H1 (cell line): ENCODE results near the gene PRKAA2. TPM values are rescaled to one million over a fixed set of nuclear protein-coding genes. Genes with fewer than 3 reads are reported as not detected.

ENCODE experiments used
- CTCF ChIA-PET: fragments of 300-600 bp; sonication (Branson Sonifier 250); formaldehyde crosslinking; loops from one replicate; lab custom pipeline; 2021; ENCODE audit not compliant: partially characterized antibody; lab: Charles Lee
- POLR2A ChIA-PET: fragments of 300-600 bp; sonication (Branson Sonifier 250); formaldehyde crosslinking; loops from one replicate; lab custom pipeline; 2021; ENCODE audit warnings: inconsistent platforms; ENCODE audit not compliant: partially characterized antibody; lab: Charles Lee
- DNase-seq, 2 experiments: peaks; one replicate each; pipeline versions ENCODE4 v3.0.0 to v3.0.0-alpha.2; 2010 to 2022; ENCODE audit warnings: low spot score in 2 of 2, low read depth in 1 of 2, mixed read lengths in 1 of 2
- FAIRE-seq: peaks from 2 replicates; lab custom pipeline; 2011; peaks lifted over from hg19 to GRCh38; lab: Jason Lieb, UNC
- H2AFZ ChIP-seq: 2 replicates; pipeline ENCODE4 v1.8.1; 2012; ENCODE audit warnings: low read length, inconsistent platforms
- H2AK5ac ChIP-seq: 2 replicates; pipeline ENCODE4 v1.6.1; 2013; ENCODE audit warnings: low read depth, low read length
- H2BK120ac ChIP-seq: replicated peaks from 2 replicates; pipeline ENCODE3; 2013; ENCODE audit warnings: low read depth, low read length, inconsistent platforms
- H2BK12ac ChIP-seq: 2 replicates; pipeline ENCODE4 v1.6.1; 2013; ENCODE audit warnings: low read depth, low read length
- H2BK15ac ChIP-seq: 2 replicates; pipeline ENCODE4 v1.6.1; 2013; ENCODE audit warnings: low read length
- H2BK20ac ChIP-seq: 2 replicates; pipeline ENCODE4 v1.6.1; 2013; ENCODE audit warnings: low read length
- H2BK5ac ChIP-seq: 2 replicates; pipeline ENCODE4 v1.6.1; 2013; ENCODE audit warnings: low read depth, low read length
- H3K14ac ChIP-seq: 2 replicates; pipeline ENCODE4 v1.6.1; 2013; ENCODE audit warnings: inconsistent platforms; ENCODE audit not compliant: insufficient read length
- H3K18ac ChIP-seq: 2 replicates; pipeline ENCODE4 v1.6.1; 2013; ENCODE audit warnings: low read length; ENCODE audit errors: extremely low read depth
- H3K23ac ChIP-seq: 2 replicates; pipeline ENCODE4 v1.6.1; 2013; ENCODE audit warnings: inconsistent platforms; ENCODE audit not compliant: insufficient read length
- H3K23me2 ChIP-seq: 2 replicates; pipeline ENCODE4 v1.6.1; 2013; ENCODE audit warnings: low read depth, low read length
- H3K27ac ChIP-seq: 2 replicates; pipeline ENCODE4 v1.6.1; 2011; ENCODE audit warnings: low read depth, low read length, inconsistent platforms
- H3K27me3 ChIP-seq, 4 experiments: replicated peaks in 1 of 4; 1 replicate in 1 of 4; 2 replicates in 3 of 4; pipeline versions ENCODE4 v1.6.1 to v1.8.1; 2011 to 2013; ENCODE audit warnings: low read length in 3 of 4, mild to moderate bottlenecking in 3 of 4, inconsistent platforms in 2 of 4, mixed read lengths in 2 of 4, moderate library complexity in 1 of 4; ENCODE audit not compliant: control insufficient read depth in 3 of 4, insufficient read depth in 3 of 4; ENCODE audit errors: extremely low read depth in 1 of 4
- H3K36me3 ChIP-seq, 4 experiments: 2 replicates each; pipeline versions ENCODE4 v1.6.1 to v1.8.1; 2011 to 2013; ENCODE audit warnings: mild to moderate bottlenecking in 4 of 4, low read length in 3 of 4, moderate library complexity in 2 of 4, control low read depth in 1 of 4, inconsistent platforms in 1 of 4; ENCODE audit not compliant: insufficient read depth in 4 of 4, control insufficient read depth in 2 of 4
- H3K4ac ChIP-seq: replicated peaks from 2 replicates; pipeline ENCODE3; 2013; ENCODE audit warnings: low read length, low read depth, mixed read lengths, inconsistent platforms; ENCODE audit not compliant: insufficient read length
- H3K4me1 ChIP-seq, 4 experiments: replicated peaks in 1 of 4; 1 replicate in 1 of 4; 2 replicates in 3 of 4; pipeline versions ENCODE4 v1.6.1 to v1.8.1; 2011 to 2013; ENCODE audit warnings: low read length in 3 of 4, inconsistent platforms in 2 of 4, mixed read lengths in 1 of 4; ENCODE audit not compliant: insufficient read depth in 4 of 4, control insufficient read depth in 3 of 4
- H3K4me2 ChIP-seq, 2 experiments: 2 replicates each; pipeline versions ENCODE4 v1.6.1 to v1.8.1; 2011 to 2013; ENCODE audit warnings: low read depth in 2 of 2, low read length in 2 of 2, control low read depth in 1 of 2, inconsistent platforms in 1 of 2, mild to moderate bottlenecking in 1 of 2; ENCODE audit not compliant: insufficient read depth in 1 of 2
- H3K4me3 ChIP-seq, 4 experiments: fragments of 200-600, 300-600 bp in 1 of 4; sonication (generic), shearing (Covaris generic), sonication (Bioruptor Twin) in 1 of 4; 2 replicates each; pipeline versions ENCODE4 v1.5.1 to v1.8.1; 2011 to 2016; ENCODE audit warnings: low read length in 4 of 4, low read depth in 3 of 4, control low read depth in 2 of 4, inconsistent platforms in 2 of 4, mild to moderate bottlenecking in 2 of 4, mixed read lengths in 1 of 4, moderate library complexity in 1 of 4; ENCODE audit not compliant: insufficient read depth in 2 of 4; ENCODE audit errors: extremely low read depth in 1 of 4
- H3K56ac ChIP-seq: replicated peaks from 2 replicates; pipeline ENCODE3; 2013; ENCODE audit warnings: low read depth, mild to moderate bottlenecking, mixed read lengths, low read length, inconsistent platforms; ENCODE audit not compliant: insufficient read length
- H3K79me1 ChIP-seq: 2 replicates; pipeline ENCODE4 v1.6.1; 2013; ENCODE audit warnings: low read depth, low read length, control low read depth
- H3K79me2 ChIP-seq, 2 experiments: 2 replicates each; pipeline versions ENCODE4 v1.6.1 to v1.8.1; 2012 to 2013; ENCODE audit warnings: low read length in 2 of 2, mild to moderate bottlenecking in 2 of 2, inconsistent platforms in 1 of 2; ENCODE audit not compliant: insufficient read depth in 2 of 2, control insufficient read depth in 1 of 2
- H3K9ac ChIP-seq, 4 experiments: replicated peaks in 1 of 4; 1 replicate in 1 of 4; 2 replicates in 3 of 4; pipeline versions ENCODE4 v1.6.1 to v1.8.1; 2011 to 2013; ENCODE audit warnings: low read depth in 3 of 4, low read length in 3 of 4, control low read depth in 2 of 4, mild to moderate bottlenecking in 2 of 4, moderate library complexity in 2 of 4, inconsistent platforms in 1 of 4; ENCODE audit errors: extremely low read depth in 1 of 4
- H3K9me3 ChIP-seq, 2 experiments: 2 replicates each; pipeline versions ENCODE4 v1.6.1 to v1.8.1; 2012 to 2013; ENCODE audit warnings: mild to moderate bottlenecking in 2 of 2, moderate library complexity in 2 of 2, control low read depth in 1 of 2, inconsistent platforms in 1 of 2, low read depth in 1 of 2, low read length in 1 of 2, mixed read lengths in 1 of 2; ENCODE audit not compliant: insufficient read depth in 2 of 2
- H4K20me1 ChIP-seq, 2 experiments: replicated peaks in 1 of 2; 2 replicates each; pipeline versions ENCODE3 to v1.8.1; 2011 to 2013; ENCODE audit warnings: inconsistent platforms in 2 of 2, low read length in 2 of 2, mild to moderate bottlenecking in 1 of 2; ENCODE audit not compliant: insufficient read depth in 2 of 2, control insufficient read depth in 1 of 2
- H4K5ac ChIP-seq: 2 replicates; pipeline ENCODE4 v1.6.1; 2013; ENCODE audit warnings: low read length, low read depth, mixed read lengths, inconsistent platforms; ENCODE audit not compliant: insufficient read length
- H4K8ac ChIP-seq: 2 replicates; pipeline ENCODE4 v1.8.0; 2013; ENCODE audit warnings: mild to moderate bottlenecking, moderate library complexity, low read length, inconsistent platforms; ENCODE audit not compliant: insufficient read depth; ENCODE audit errors: extremely low read depth
- H4K91ac ChIP-seq: replicated peaks from 2 replicates; pipeline ENCODE3; 2013; ENCODE audit warnings: low read length, mixed read lengths, inconsistent platforms; ENCODE audit not compliant: insufficient read length
- CEBPB ChIP-seq: IDR thresholded peaks from 2 replicates; pipeline ENCODE4 v1.6.1; 2012; ENCODE audit warnings: low read depth, low read length
- RAD21 ChIP-seq, 2 experiments: IDR thresholded peaks in 1 of 2; conservative IDR thresholded peaks in 1 of 2; 2 replicates each; pipeline ENCODE4 v1.6.1; 2011; ENCODE audit warnings: low read depth in 2 of 2, low read length in 2 of 2, improper control_type of control experiment in 1 of 2, inconsistent platforms in 1 of 2, mild to moderate bottlenecking in 1 of 2, moderate library complexity in 1 of 2
- ZNF274 ChIP-seq: IDR thresholded peaks from 2 replicates; pipeline ENCODE4 v1.7.0; 2012; ENCODE audit warnings: low read length, borderline replicate concordance; ENCODE audit errors: extremely low read depth
- WGBS, 2 experiments: shearing (Covaris generic) in 1 of 2; methylation state at CpG; one replicate each; pipeline versions ENCODE4 v1.1.6 to v1.1.7; 2013 to 2015; ENCODE audit warnings: low lambda C conversion rate in 2 of 2, mixed read lengths in 2 of 2, inconsistent platforms in 1 of 2, low coverage in 1 of 2, missing lambda C conversion rate in 1 of 2; ENCODE audit not compliant: insufficient replicate concordance in 2 of 2, insufficient coverage in 1 of 2, insufficient read length in 1 of 2; ENCODE audit errors: extremely low coverage in 1 of 2, missing lambda C conversion rate in 1 of 2; 5-methylcytosine and 5-hydroxymethylcytosine counted together
- polyA plus RNA-seq, 7 experiments: library from polyadenylated mRNA; depleted of rRNA in 3 of 7; stranded (reverse) in 5 of 7; unstranded in 2 of 7; fragments of >200 nt in 5 of 7; fragments of 200-250 nt in 2 of 7; gene quantifications; 1 replicate in 5 of 7; 2 replicates in 1 of 7; 4 replicates in 1 of 7; pipeline versions ENCODE4 v1.2.1 to v1.2.3, GENCODE V29; 2011 to 2013; ENCODE audit warnings: missing spikeins in 2 of 7, mixed read lengths in 2 of 7
- total RNA-seq: library from RNA; stranded (reverse); fragmentation: NEBNext Ultra II Directional; extraction: Animal tissue kit (Norgen Biotek cat#: 25700); gene quantifications from 2 replicates; pipeline ENCODE4 v1.2.1, GENCODE V29; 2021

The PRKAA2 gene
- total and polyA plus RNA-seq, 2 of the 8 experiments (the other 6 are each of a cell fraction or from before 2014, with no cell fraction given), result 2.6 to 6.4 TPM

GRCh38 chr1:56660293-56660692, 15.2 kb downstream of the PRKAA2 start:
- Histone ChIP-seq H4K91ac (no peak overlapping the region), H3K4me1 (no peaks in the 10 kb centered on the region), H3K9ac (no peak overlapping the region), H4K5ac (no peak overlapping the region), H3K36me3 (peaks cover 0 to 13% (median 0%) of the 10 kb centered on the region in 4 experiments; a peak in 2 of 8 replicates), H2BK5ac (no peak overlapping the region), H3K27me3 (no peaks in the 10 kb centered on the region), H2BK20ac (no peak overlapping the region), H2BK15ac (no peak overlapping the region), H2BK120ac (no peak overlapping the region), H3K27ac (no peak overlapping the region), H2AK5ac (no peak overlapping the region), H2BK12ac (no peak overlapping the region), H3K4me2 (no peak overlapping the region), H4K8ac (no peak overlapping the region), H3K4ac (no peak overlapping the region), H3K79me2 (peaks cover 0 to 3% of the 10 kb centered on the region in 2 experiments; a peak in 1 of 4 replicates), H4K20me1 (no peaks in the 10 kb centered on the region), H3K9me3 (peaks cover 4 to 11% of the 10 kb centered on the region in 2 experiments; a peak in 2 of 4 replicates), H3K23ac (no peak overlapping the region), H3K4me3 (no peak overlapping the region), H3K79me1 (no peaks in the 10 kb centered on the region), H3K56ac (no peak overlapping the region), H2AFZ (no peak overlapping the region), H3K14ac (no peak overlapping the region), H3K18ac (no peak overlapping the region), H3K23me2 (no peaks in the 10 kb centered on the region)
- CTCF ChIA-PET, result no interaction called here
- 90% methylated on average over 1 of the region's 1 CpG; no CpG with 5 or more reads in 1 of the 2 experiments for whole genome bisulfite sequencing, 2 experiments
- POLR2A ChIA-PET, result no interaction called here
- FAIRE-seq (no peak), DNase-seq (no peak)
- TF ChIP-seq RAD21 (IDR thresholded peaks at IDR 0.05 in 1 of 2, conservative IDR thresholded peaks at IDR 0.05 in 1 of 2; ENCODE audit: low read depth in 2 of 2, low read length in 2 of 2) (no peak), ZNF274 (no peak), CEBPB (no peak)
